RWPE2 (cell line): ENCODE results near the gene KSR1.

Source experiments
- ATAC-seq: fragments of 200-7000 bp; cut with Tn5 transposase; 3 replicates; pipeline ENCODE4 v1.9.1; 2021; ENCODE audit warnings: low read depth
- DNase-seq: peaks from one replicate; pipeline ENCODE4 v3.0.0-alpha.2; 2020; ENCODE audit warnings: low spot score
- H3K27ac ChIP-seq: fragments of 450-650 bp; 2 replicates; pipeline ENCODE4 v1.5.1; 2017; ENCODE audit warnings: mild to moderate bottlenecking; ENCODE audit not compliant: poor library complexity, severe bottlenecking
- H3K27me3 ChIP-seq: fragments of 250-450 bp; sonication (Bioruptor Pico); 2 replicates; pipeline ENCODE4 v1.5.1; 2021; ENCODE audit warnings: mild to moderate bottlenecking, moderate library complexity; ENCODE audit not compliant: insufficient read depth, poor library complexity, severe bottlenecking
- H3K36me3 ChIP-seq: fragments of 250-450 bp; sonication (Bioruptor Pico); 2 replicates; pipeline ENCODE4 v1.5.1; 2020; ENCODE audit warnings: low read depth, mild to moderate bottlenecking, moderate library complexity
- H3K4me1 ChIP-seq: fragments of 250-450 bp; sonication (Bioruptor Pico); 2 replicates; pipeline ENCODE4 v1.5.1; 2021; ENCODE audit warnings: mild to moderate bottlenecking, moderate library complexity; ENCODE audit not compliant: insufficient read depth, poor library complexity, severe bottlenecking
- H3K4me3 ChIP-seq: fragments of 250-450 bp; sonication (Bioruptor Pico); 2 replicates; pipeline ENCODE4 v1.5.1; 2021; ENCODE audit warnings: mild to moderate bottlenecking, moderate library complexity; ENCODE audit not compliant: severe bottlenecking
- H3K9me3 ChIP-seq: fragments of 250-450 bp; sonication (Bioruptor Pico); 2 replicates; pipeline ENCODE4 v1.5.1; 2021; ENCODE audit warnings: mild to moderate bottlenecking, moderate library complexity; ENCODE audit not compliant: severe bottlenecking
- TF ChIP-seq, protein P1 (sequence below): fragments of 450-650 bp; IDR thresholded peaks from one replicate; pipeline ENCODE4 v1.5.1; 2017; ENCODE audit warnings: mild to moderate bottlenecking, moderate library complexity; ENCODE audit not compliant: poor library complexity, severe bottlenecking

The KSR1 gene

DNA sequence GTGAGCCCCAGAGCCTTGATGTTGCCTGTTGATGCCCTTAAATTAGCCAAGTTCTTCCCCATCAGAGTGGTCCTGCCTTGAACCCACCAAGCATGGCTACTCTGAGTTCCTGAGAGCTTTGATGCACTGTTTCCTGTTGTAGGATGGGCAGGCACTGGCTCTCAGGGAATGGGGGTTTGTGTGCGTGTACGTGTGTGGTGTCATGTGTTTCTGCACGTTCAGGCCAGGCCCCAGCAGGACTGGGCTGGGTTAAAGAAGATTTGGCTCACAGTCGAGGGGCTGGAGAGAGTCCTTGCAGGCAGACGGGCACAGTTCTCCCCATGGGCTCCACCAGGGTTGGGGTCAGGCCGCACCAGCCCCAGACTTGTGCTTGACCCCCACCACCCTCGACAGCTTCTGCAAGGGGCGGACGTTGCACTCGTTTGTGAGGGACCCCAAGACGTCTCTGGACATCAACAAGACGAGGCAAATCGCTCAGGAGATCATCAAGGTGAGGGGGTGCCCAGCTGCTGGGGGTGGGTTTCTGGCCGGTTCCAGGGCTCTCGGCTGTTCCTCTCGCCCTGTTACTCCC, 151.4 kb downstream of the KSR1 start:
- TF ChIP-seq, protein P1, sequence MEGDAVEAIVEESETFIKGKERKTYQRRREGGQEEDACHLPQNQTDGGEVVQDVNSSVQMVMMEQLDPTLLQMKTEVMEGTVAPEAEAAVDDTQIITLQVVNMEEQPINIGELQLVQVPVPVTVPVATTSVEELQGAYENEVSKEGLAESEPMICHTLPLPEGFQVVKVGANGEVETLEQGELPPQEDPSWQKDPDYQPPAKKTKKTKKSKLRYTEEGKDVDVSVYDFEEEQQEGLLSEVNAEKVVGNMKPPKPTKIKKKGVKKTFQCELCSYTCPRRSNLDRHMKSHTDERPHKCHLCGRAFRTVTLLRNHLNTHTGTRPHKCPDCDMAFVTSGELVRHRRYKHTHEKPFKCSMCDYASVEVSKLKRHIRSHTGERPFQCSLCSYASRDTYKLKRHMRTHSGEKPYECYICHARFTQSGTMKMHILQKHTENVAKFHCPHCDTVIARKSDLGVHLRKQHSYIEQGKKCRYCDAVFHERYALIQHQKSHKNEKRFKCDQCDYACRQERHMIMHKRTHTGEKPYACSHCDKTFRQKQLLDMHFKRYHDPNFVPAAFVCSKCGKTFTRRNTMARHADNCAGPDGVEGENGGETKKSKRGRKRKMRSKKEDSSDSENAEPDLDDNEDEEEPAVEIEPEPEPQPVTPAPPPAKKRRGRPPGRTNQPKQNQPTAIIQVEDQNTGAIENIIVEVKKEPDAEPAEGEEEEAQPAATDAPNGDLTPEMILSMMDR: no peak
- no peaks in the 10 kb centered on the region for H3K36me3 ChIP-seq
- no peak for ATAC-seq
- H3K4me3 ChIP-seq: no peak overlapping the region
- H3K27me3 ChIP-seq: no peaks in the 10 kb centered on the region
- no peaks in the 10 kb centered on the region for H3K9me3 ChIP-seq
- no peak overlapping the region for H3K27ac ChIP-seq
- DNase-seq: no peak
- H3K4me1 ChIP-seq: no peaks in the 10 kb centered on the region

DNA sequence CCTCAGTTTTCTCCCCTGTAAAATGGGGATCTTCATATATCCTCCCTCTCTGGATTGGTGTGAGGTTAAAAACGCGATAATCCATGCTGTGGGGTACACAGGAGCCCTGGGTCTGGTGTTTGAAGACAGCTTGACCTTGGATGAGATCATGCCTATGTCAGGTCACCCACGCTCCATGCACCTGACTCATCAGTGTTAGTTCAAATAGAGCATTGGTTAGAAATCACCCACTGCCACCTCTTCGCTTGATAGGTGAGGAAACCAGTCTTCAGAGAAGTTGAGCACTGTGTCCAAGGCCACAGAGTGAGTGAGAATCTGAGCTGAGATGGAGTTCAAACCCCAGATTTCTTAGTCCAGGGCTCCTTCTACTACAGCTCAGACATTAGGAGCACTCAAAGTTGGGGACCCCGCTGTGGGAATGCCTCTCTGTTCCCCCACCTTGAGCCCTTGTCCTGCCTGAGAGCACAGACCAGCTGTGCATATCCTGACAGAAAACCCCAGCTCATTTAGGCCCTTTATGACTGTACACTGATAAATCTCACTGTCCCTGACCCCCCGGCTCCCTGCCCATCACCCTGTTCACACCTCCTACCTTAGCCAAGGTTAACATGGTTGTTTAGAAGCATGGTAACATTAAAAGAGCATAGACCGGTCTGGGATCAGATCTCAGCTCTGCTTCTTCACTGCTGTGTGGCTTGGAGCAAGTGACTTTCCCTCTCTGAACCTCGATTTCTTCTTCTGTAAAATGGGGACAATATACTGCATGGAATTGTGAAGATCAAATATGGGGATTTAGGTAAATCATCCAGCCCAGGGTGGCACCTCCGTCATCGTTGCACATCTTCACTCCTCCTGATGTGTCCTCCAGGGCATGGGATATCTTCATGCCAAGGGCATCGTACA, 152.3 kb downstream of the KSR1 start:
- Histone ChIP-seq H3K36me3 (no peaks in the 10 kb centered on the region), H3K4me3 (no peak overlapping the region), H3K27ac (no peak overlapping the region)

DNA sequence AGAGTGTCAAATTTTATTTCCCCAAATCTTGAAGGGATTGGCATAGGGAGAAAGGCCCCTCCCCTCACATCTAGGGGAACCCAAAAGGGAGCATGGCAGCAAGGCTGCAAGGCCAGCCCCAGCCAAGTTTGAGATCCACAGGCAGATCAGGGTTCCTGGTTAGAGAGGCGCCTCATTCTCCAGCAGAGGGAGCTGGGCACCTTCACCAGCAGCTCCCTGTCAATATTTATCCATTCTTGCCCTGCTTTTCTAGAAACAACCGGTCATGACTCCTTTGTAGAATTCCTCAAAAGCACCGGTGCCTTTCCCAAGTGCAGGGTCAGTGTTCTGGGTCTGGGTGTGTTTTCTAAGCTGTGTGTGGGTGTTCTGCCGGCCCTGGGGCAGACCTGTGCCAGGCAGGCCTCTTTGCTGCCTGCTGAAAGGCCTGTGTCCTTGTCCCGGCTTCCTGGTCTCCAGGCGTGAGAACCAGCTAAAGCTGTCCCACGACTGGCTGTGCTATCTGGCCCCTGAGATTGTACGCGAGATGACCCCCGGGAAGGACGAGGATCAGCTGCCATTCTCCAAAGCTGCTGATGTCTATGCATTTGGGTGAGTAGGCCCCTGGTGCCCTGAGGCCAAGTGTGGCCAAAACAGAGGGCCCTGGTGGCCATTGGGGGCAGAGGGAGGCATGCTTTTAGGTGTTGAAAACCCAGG, 153.5 kb downstream of the KSR1 start:
- Histone ChIP-seq H3K4me3 (no peak overlapping the region), H3K27me3 (no peaks in the 10 kb centered on the region), H3K9me3 (no peaks in the 10 kb centered on the region), H3K4me1 (no peaks in the 10 kb centered on the region), H3K27ac (no peak overlapping the region), H3K36me3 (no peaks in the 10 kb centered on the region)
- DNase-seq (no peak), ATAC-seq (peak; percentile 68; the same call in 2 of the 3 replicates)
- TF ChIP-seq, protein P1: peak; percentile 65

More for the DNA sequence above, 152.3 kb downstream of the KSR1 start:
- ATAC-seq (peak; percentile 25; the same call in 1 of the 3 replicates), DNase-seq (no peak)
- no peaks in the 10 kb centered on the region for H3K9me3 ChIP-seq
- no peaks in the 10 kb centered on the region for H3K4me1 ChIP-seq
- H3K27me3 ChIP-seq: no peaks in the 10 kb centered on the region
- TF ChIP-seq, protein P1: no peak

DNA sequence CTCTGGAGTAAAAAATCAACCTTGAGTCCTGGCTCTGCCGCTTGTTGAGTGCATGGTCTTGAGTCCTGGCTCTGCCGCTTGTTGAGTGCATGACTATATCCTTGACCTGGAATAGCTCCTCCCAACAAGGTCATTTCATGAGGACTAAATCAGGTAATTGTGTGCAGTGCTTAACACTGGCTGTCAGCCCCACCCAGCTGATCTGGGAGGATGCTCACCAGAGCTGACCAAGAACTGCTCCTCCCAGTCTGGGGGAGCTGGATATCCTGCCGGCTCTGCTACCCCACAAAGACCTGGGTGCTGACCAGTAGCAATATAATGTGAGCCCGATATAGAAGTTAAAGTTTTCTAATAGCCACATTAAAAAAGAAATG, 154.0 kb downstream of the KSR1 start:
- no peaks in the 10 kb centered on the region for H3K9me3 ChIP-seq
- no peaks in the 10 kb centered on the region for H3K36me3 ChIP-seq
- no peaks in the 10 kb centered on the region for H3K4me1 ChIP-seq
- no peak overlapping the region for H3K4me3 ChIP-seq
- DNase-seq (no peak), ATAC-seq (no peak)
- no peaks in the 10 kb centered on the region for H3K27me3 ChIP-seq
- TF ChIP-seq, protein P1: no peak
- no peak overlapping the region for H3K27ac ChIP-seq
